AG09319 (cell line): ENCODE results near the gene SETMAR.
"Not testable (repeated sequence)": the region's sequence is repeated elsewhere in the genome, so short reads cannot be mapped to it uniquely, and the experiment has no call there.

ENCODE experiments used
- DNase-seq: peaks from one replicate; pipeline ENCODE4 v3.0.0-alpha.2; 2010; ENCODE audit warnings: low read depth; ENCODE audit errors: extremely low read depth
- CTCF ChIP-seq: IDR thresholded peaks from 2 replicates; pipeline ENCODE4 v1.5.1; 2011; ENCODE audit warnings: low read depth, mild to moderate bottlenecking, inconsistent platforms, low read length, moderate library complexity

SETMAR gene

GRCh38 chr3:4320096-4320911 lies 17.1 kb downstream of the SETMAR start:
- no peak for DNase-seq
- TF ChIP-seq CTCF: no peak

- no peak for TF ChIP-seq CTCF
Measured at GRCh38 chr3:4321732-4322131, 18.6 kb downstream of the SETMAR start.

GRCh38 chr3:4322635-4323034 lies 19.5 kb downstream of the SETMAR start:
- DNase-seq: peak; percentile 80
- TF ChIP-seq CTCF: no peak

More at GRCh38 chr3:4321732-4322131, 18.6 kb downstream of the SETMAR start:
- no peak for DNase-seq

- no peak for DNase-seq
- no peak for TF ChIP-seq CTCF
Measured at GRCh38 chr3:4323246-4324027, 20.3 kb downstream of the SETMAR start.

GRCh38 chr3:4326868-4327267 lies 23.7 kb downstream of the SETMAR start:
- no peak for DNase-seq
- TF ChIP-seq CTCF: no peak

- not testable (repeated sequence) for DNase-seq
Measured at GRCh38 chr3:4329806-4330205, 26.6 kb downstream of the SETMAR start.

- no peak for TF ChIP-seq CTCF
- no peak for DNase-seq
Measured at GRCh38 chr3:4332111-4332510, 28.9 kb downstream of the SETMAR start.
